MM.1S (cell line): ENCODE measurements around the gene WBP1.

Source experiments
- DNase-seq: peaks from one replicate; pipeline ENCODE4 v3.0.0-alpha.2; 2015
- H2AFZ ChIP-seq: fragments of 300-600 bp; sonication (generic); 2 replicates; pipeline ENCODE4 v1.6.0; 2016; ENCODE audit warnings: antibody characterized with exemption, low read length
- H3F3A ChIP-seq: fragments of 300-600 bp; sonication (generic); 2 replicates; pipeline ENCODE4 v1.6.1; 2016; ENCODE audit warnings: mild to moderate bottlenecking, antibody characterized with exemption, low read length, moderate library complexity, mixed read lengths; ENCODE audit not compliant: insufficient read depth
- H3K27ac ChIP-seq: fragments of 300-600 bp; sonication (generic); 2 replicates; pipeline ENCODE4 v1.5.1; 2016; ENCODE audit warnings: mild to moderate bottlenecking, low read length
- H3K27me3 ChIP-seq: fragments of 300-600 bp; sonication (generic); replicated peaks from 2 replicates; pipeline ENCODE4 v1.6.0; 2016; ENCODE audit warnings: low read length; ENCODE audit not compliant: insufficient read depth
- H3K36me3 ChIP-seq: fragments of 300-600 bp; sonication (generic); replicated peaks from 2 replicates; pipeline ENCODE4 v1.6.1; 2016; ENCODE audit warnings: mild to moderate bottlenecking, low read length, mixed read lengths; ENCODE audit not compliant: insufficient read depth
- H3K4me1 ChIP-seq: fragments of 300-600 bp; sonication (generic); 2 replicates; pipeline ENCODE4 v1.6.1; 2016; ENCODE audit warnings: low read length, mixed read lengths
- H3K4me2 ChIP-seq: fragments of 300-600 bp; sonication (generic); 2 replicates; pipeline ENCODE4 v1.6.0; 2016; ENCODE audit warnings: low read depth, low read length
- H3K4me3 ChIP-seq: fragments of 300-600 bp; sonication (generic); 2 replicates; pipeline ENCODE4 v1.5.1; 2016; ENCODE audit warnings: low read length, mixed read lengths
- H3K79me2 ChIP-seq: fragments of 300-600 bp; sonication (generic); 2 replicates; pipeline ENCODE4 v1.6.1; 2016; ENCODE audit warnings: mixed run types, low read length, mixed read lengths
- H3K9ac ChIP-seq: fragments of 300-600 bp; sonication (generic); 2 replicates; pipeline ENCODE4 v1.6.1; 2016; ENCODE audit warnings: low read length, mixed read lengths
- H3K9me2 ChIP-seq: fragments of 300-600 bp; sonication (generic); replicated peaks from 2 replicates; pipeline ENCODE4 v1.6.1; 2016; ENCODE audit warnings: mild to moderate bottlenecking, low read length, mixed read lengths; ENCODE audit not compliant: insufficient read depth
- H3K9me3 ChIP-seq: fragments of 300-600 bp; sonication (generic); replicated peaks from 2 replicates; pipeline ENCODE4 v1.6.1; 2016; ENCODE audit warnings: mild to moderate bottlenecking, low read length, mixed read lengths; ENCODE audit not compliant: insufficient read depth
- H4K20me1 ChIP-seq: fragments of 300-600 bp; sonication (generic); 2 replicates; pipeline ENCODE4 v1.6.1; 2016; ENCODE audit warnings: mild to moderate bottlenecking, low read length, moderate library complexity, mixed read lengths; ENCODE audit not compliant: insufficient read depth
- CTCF ChIP-seq: fragments of 300-600 bp; sonication (generic); IDR thresholded peaks from 2 replicates; pipeline ENCODE4 v1.5.1; 2016; ENCODE audit warnings: antibody characterized with exemption, low read length, mixed read lengths
- EZH2 ChIP-seq: fragments of 300-600 bp; sonication (generic); optimal IDR thresholded peaks from 2 replicates; pipeline ENCODE3; 2017; ENCODE audit warnings: low read depth, mild to moderate bottlenecking, antibody characterized with exemption, low read length, mixed read lengths
- EZH2phosphoT487 ChIP-seq: fragments of 300-600 bp; sonication (generic); IDR thresholded peaks from 2 replicates; pipeline ENCODE4 v1.6.1; 2018; ENCODE audit warnings: antibody characterized with exemption, low read length

Gene WBP1

DNA sequence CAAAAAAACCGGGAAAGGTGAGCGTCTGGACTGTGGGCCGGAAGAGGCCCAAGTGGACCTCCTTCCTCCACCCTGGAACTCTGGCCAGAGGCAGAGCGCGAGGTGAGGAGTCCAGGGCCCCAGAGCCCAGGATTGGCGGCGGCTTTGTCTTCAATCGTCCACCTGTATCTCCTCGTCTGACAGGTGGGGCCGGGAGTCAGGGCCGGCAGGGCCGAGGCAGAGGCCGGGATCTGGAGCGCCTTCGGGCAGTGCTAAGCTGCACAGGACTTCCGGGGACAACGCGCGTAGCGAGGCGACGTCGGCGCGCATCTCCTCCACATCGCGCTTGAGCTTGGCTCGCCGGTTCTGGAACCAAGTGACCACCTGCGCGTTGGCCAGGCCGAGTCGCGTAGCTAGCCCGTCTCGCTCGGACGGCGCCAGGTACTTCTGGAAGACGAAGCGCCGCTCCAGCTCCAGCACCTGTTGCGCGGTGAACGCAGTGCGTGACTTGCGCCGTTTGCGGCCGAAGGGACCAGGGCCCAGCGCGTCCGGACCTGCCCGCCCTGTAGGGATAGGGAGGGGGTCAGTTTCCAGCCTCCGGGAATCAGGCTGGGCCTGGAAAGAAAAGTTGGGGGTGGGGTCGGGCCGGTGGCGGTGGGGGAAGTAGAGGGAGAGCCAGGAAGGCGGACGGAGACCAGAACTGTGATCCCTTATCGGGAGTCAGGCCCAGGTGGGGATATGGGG is 39.7 kb downstream of the WBP1 start:
- no peak overlapping the region for H3K27ac ChIP-seq
- H3K79me2 ChIP-seq: no peaks in the 10 kb centered on the region
- H3K4me2 ChIP-seq: peak overlapping the region; percentile 71
- no peak for DNase-seq
- H3K27me3 ChIP-seq: peaks cover 25% of the 10 kb centered on the region
- H3K9ac ChIP-seq: no peak overlapping the region
- no peaks in the 10 kb centered on the region for H3K9me3 ChIP-seq
- H3F3A ChIP-seq: 0 out of 2 replicates have a peak, but pooled peaks cover 3% of the 10 kb centered on the region
- TF ChIP-seq EZH2phosphoT487: no peak
- no peak for TF ChIP-seq EZH2
- TF ChIP-seq CTCF: no peak
- H3K9me2 ChIP-seq: no peaks in the 10 kb centered on the region
- H4K20me1 ChIP-seq: no peaks in the 10 kb centered on the region
- H2AFZ ChIP-seq: peak overlapping the region; percentile 61
- no peaks in the 10 kb centered on the region for H3K36me3 ChIP-seq
- peak overlapping the region; percentile 49 for H3K4me3 ChIP-seq
- H3K4me1 ChIP-seq: no peaks in the 10 kb centered on the region

- peaks cover 5% of the 10 kb centered on the region; the same call in 1 of the 2 replicates for H3K4me1 ChIP-seq
- H3K4me2 ChIP-seq: peak overlapping the region; percentile 71
- TF ChIP-seq EZH2phosphoT487: no peak
- TF ChIP-seq CTCF: no peak
- no peak for TF ChIP-seq EZH2
- H3K4me3 ChIP-seq: peak overlapping the region; percentile 49; the same call in 1 of the 2 replicates
- H3K9ac ChIP-seq: no peak overlapping the region
- H3K9me2 ChIP-seq: no peaks in the 10 kb centered on the region
- H4K20me1 ChIP-seq: no peaks in the 10 kb centered on the region
- no peaks in the 10 kb centered on the region for H3K79me2 ChIP-seq
- H3F3A ChIP-seq: 0 out of 2 replicates have a peak, but pooled peaks cover 3% of the 10 kb centered on the region
- no peaks in the 10 kb centered on the region for H3K9me3 ChIP-seq
- no peak overlapping the region for H3K27ac ChIP-seq
- no peak for DNase-seq
- H2AFZ ChIP-seq: peak overlapping the region; percentile 61
- no peaks in the 10 kb centered on the region for H3K36me3 ChIP-seq
- peaks cover 25% of the 10 kb centered on the region for H3K27me3 ChIP-seq
Measured at GRCh38 chr2:74498500-74499266, 40.4 kb downstream of the WBP1 start.

DNA sequence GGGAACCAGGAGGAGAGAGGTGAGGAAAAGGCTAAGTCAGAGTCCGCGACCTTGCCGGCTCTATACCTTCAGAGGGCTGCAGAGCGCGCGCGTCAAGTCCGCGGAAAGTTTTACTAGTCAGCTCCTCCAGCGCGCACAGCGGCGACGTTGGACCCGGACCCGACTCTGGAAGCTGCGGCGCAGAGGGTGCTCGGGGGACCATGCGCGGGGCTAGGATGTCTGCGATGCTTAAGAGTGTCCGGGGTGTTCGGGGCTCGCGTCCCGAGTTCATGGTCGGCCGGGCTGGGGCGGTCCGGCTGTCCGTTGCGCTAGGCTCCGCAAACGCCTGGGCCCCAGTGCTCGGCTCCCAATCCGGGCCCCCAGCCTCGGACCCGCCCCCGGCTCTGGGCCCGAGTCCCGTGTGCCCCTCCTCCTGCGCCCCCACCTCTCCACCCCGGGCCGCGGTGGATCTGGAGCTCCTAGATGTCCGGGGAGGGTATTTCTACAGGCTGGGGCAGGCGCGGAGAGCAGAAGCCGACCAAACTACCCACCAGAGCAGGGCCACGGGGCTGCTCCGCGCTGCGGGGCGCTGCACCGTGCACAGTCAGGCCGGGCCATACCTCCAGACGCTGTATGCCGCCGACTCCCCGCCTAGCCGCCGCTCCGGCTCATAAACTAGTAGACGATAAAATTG is 41.2 kb downstream of the WBP1 start, which contains the start of gene LBX2:
Gene LBX2 (minus strand): TSS at position 337 of the 673 bp plus-strand sequence. CDS start 66 bp downstream, at position 271.
- Histone ChIP-seq H3K4me2 (peak within 1 kb of the TSS; percentile 71), H3K36me3 (no peaks in the 10 kb centered on the region), H3K4me1 (peaks cover 6% of the 10 kb centered on the region; the same call in 1 of the 2 replicates), H3K79me2 (no peaks in the 10 kb centered on the region), H3K27ac (no peak within 1 kb of the TSS), H3K9ac (no peak within 1 kb of the TSS), H3K4me3 (peak within 1 kb of the TSS; percentile 49; the same call in 1 of the 2 replicates), H4K20me1 (no peaks in the 10 kb centered on the region), H3K9me2 (no peaks in the 10 kb centered on the region), H3K9me3 (no peaks in the 10 kb centered on the region), H3K27me3 (peaks cover 25% of the 10 kb centered on the region), H2AFZ (peak within 1 kb of the TSS; percentile 61), H3F3A (0 out of 2 replicates have a peak, but pooled peaks cover 6% of the 10 kb centered on the region)
- TF ChIP-seq EZH2phosphoT487: no peak
- TF ChIP-seq EZH2: no peak
- TF ChIP-seq CTCF: no peak
- DNase-seq: no peak
